DOHH2 (cell line): ENCODE measurements around the gene TAPBPL.
A peak's percentile ranks its signal among the peaks of the same experiment; 100 is the strongest.

Experiments
- H3F3A ChIP-seq: fragments of 200-600 bp; sonication (generic), shearing (Covaris generic); 2 replicates; pipeline ENCODE4 v1.6.0; 2016; ENCODE audit warnings: antibody characterized with exemption, mild to moderate bottlenecking; ENCODE audit not compliant: control insufficient read depth, insufficient read depth
- H3K27ac ChIP-seq: fragments of 200-600 bp; sonication (generic); 2 replicates; pipeline ENCODE4 v1.5.1; 2014; ENCODE audit warnings: low read depth, mild to moderate bottlenecking, low read length, moderate library complexity
- H3K27me3 ChIP-seq: fragments of 200-600 bp; sonication (generic); 2 replicates; pipeline ENCODE4 v1.6.1; 2014; ENCODE audit warnings: mild to moderate bottlenecking, low read length, mixed read lengths; ENCODE audit not compliant: control insufficient read depth
- H3K36me3 ChIP-seq: fragments of 200-600 bp; sonication (generic); 2 replicates; pipeline ENCODE4 v1.6.1; 2014; ENCODE audit warnings: mild to moderate bottlenecking, low read length, moderate library complexity, mixed read lengths; ENCODE audit not compliant: control insufficient read depth
- H3K4me1 ChIP-seq: fragments of 200-600 bp; sonication (generic); 2 replicates; pipeline ENCODE4 v1.6.1; 2014; ENCODE audit warnings: mild to moderate bottlenecking, low read length, mixed read lengths; ENCODE audit not compliant: control insufficient read depth
- H3K4me2 ChIP-seq: fragments of 200-600 bp; sonication (generic); 2 replicates; pipeline ENCODE4 v1.6.0; 2014; ENCODE audit warnings: mild to moderate bottlenecking, low read length, moderate library complexity
- H3K4me3 ChIP-seq: fragments of 200-600 bp; sonication (generic); 2 replicates; pipeline ENCODE4 v1.5.1; 2014; ENCODE audit warnings: mild to moderate bottlenecking, low read length, mixed read lengths
- H3K79me2 ChIP-seq: fragments of 200-600 bp; sonication (generic); 2 replicates; pipeline ENCODE4 v1.6.1; 2014; ENCODE audit warnings: mild to moderate bottlenecking, low read length, mixed read lengths; ENCODE audit not compliant: control insufficient read depth
- H3K9me2 ChIP-seq: fragments of 200-600 bp; sonication (generic); replicated peaks from 2 replicates; pipeline ENCODE4 v1.6.1; 2014; ENCODE audit warnings: mild to moderate bottlenecking, low read length, mixed read lengths; ENCODE audit not compliant: control insufficient read depth
- H3K9me3 ChIP-seq: fragments of 200-600 bp; sonication (generic); 2 replicates; pipeline ENCODE4 v1.6.1; 2014; ENCODE audit warnings: antibody characterized with exemption, low read length, mixed read lengths; ENCODE audit not compliant: control insufficient read depth, insufficient read depth
- H4K20me1 ChIP-seq: fragments of 200-600 bp; sonication (generic); 2 replicates; pipeline ENCODE4 v1.6.0; 2014; ENCODE audit warnings: low read depth, mild to moderate bottlenecking, antibody characterized with exemption, low read length, moderate library complexity; ENCODE audit not compliant: control insufficient read depth, insufficient read depth
- CTCF ChIP-seq: fragments of 200-600 bp; sonication (generic); IDR thresholded peaks from one replicate; pipeline ENCODE4 v1.5.1; 2014; ENCODE audit warnings: antibody characterized with exemption, mild to moderate bottlenecking, low read depth, low read length; ENCODE audit not compliant: poor library complexity, severe bottlenecking
- EZH2phosphoT487 ChIP-seq: fragments of 200-600 bp; sonication (generic); IDR thresholded peaks from 2 replicates; pipeline ENCODE4 v1.6.1; 2017; ENCODE audit warnings: borderline replicate concordance, mild to moderate bottlenecking, antibody characterized with exemption, low read length, moderate library complexity, mixed read lengths

The TAPBPL gene

GRCh38 chr12:6428326-6428725, 23.5 kb upstream of the TAPBPL start:
- H3K4me3 ChIP-seq, result peak overlapping the region; percentile 71
- peak overlapping the region; percentile 90 for H3K4me2 ChIP-seq
- no peaks in the 10 kb centered on the region for H3K79me2 ChIP-seq
- H4K20me1 ChIP-seq, result no peaks in the 10 kb centered on the region
- H3K36me3 ChIP-seq, result no peaks in the 10 kb centered on the region
- H3F3A ChIP-seq, result peaks cover 78% of the 10 kb centered on the region
- no peaks in the 10 kb centered on the region for H3K9me3 ChIP-seq
- no peak for TF ChIP-seq EZH2phosphoT487
- no peak for TF ChIP-seq CTCF
- H3K27ac ChIP-seq, result peak overlapping the region; percentile 98
- H3K27me3 ChIP-seq, result no peaks in the 10 kb centered on the region
- no peaks in the 10 kb centered on the region for H3K9me2 ChIP-seq
- peaks cover 100% of the 10 kb centered on the region for H3K4me1 ChIP-seq

- Histone ChIP-seq H3K9me3 (no peaks in the 10 kb centered on the region), H3K27ac (peak overlapping the region; percentile 98), H3K9me2 (no peaks in the 10 kb centered on the region), H3K4me3 (peak overlapping the region; percentile 22), H3K36me3 (no peaks in the 10 kb centered on the region), H4K20me1 (no peaks in the 10 kb centered on the region), H3K4me1 (peaks cover 97% of the 10 kb centered on the region), H3K27me3 (no peaks in the 10 kb centered on the region), H3K79me2 (no peaks in the 10 kb centered on the region), H3K4me2 (peak overlapping the region; percentile 43), H3F3A (peaks cover 76% of the 10 kb centered on the region)
- peak; percentile 13 for TF ChIP-seq CTCF
- TF ChIP-seq EZH2phosphoT487, result no peak
Observed at GRCh38 chr12:6430124-6430989, 21.5 kb upstream of the TAPBPL start.

- no peaks in the 10 kb centered on the region for H3K9me2 ChIP-seq
- H3K79me2 ChIP-seq, result no peaks in the 10 kb centered on the region
- H3K4me1 ChIP-seq, result peaks cover 71% of the 10 kb centered on the region
- peaks cover 50% of the 10 kb centered on the region for H3F3A ChIP-seq
- peak overlapping the region; percentile 69; the same call in 1 of the 2 replicates for H3K4me3 ChIP-seq
- no peaks in the 10 kb centered on the region for H4K20me1 ChIP-seq
- H3K9me3 ChIP-seq, result no peaks in the 10 kb centered on the region
- peak overlapping the region; percentile 98 for H3K27ac ChIP-seq
- H3K27me3 ChIP-seq, result no peaks in the 10 kb centered on the region
- H3K4me2 ChIP-seq, result peak overlapping the region; percentile 87
- H3K36me3 ChIP-seq, result no peaks in the 10 kb centered on the region
- TF ChIP-seq EZH2phosphoT487 (no peak), CTCF (no peak)
Observed at GRCh38 chr12:6432991-6433390, 18.9 kb upstream of the TAPBPL start.
